Measurements from ENCODE around the gene TMEM147.

GRCh38 chr19:35558400-35559280, 13.2 kb downstream of the TMEM147 start:
- no peak for TF ChIP-seq POLR2A (IDR thresholded peaks at IDR 0.05)
- TF ChIP-seq, protein P1, sequence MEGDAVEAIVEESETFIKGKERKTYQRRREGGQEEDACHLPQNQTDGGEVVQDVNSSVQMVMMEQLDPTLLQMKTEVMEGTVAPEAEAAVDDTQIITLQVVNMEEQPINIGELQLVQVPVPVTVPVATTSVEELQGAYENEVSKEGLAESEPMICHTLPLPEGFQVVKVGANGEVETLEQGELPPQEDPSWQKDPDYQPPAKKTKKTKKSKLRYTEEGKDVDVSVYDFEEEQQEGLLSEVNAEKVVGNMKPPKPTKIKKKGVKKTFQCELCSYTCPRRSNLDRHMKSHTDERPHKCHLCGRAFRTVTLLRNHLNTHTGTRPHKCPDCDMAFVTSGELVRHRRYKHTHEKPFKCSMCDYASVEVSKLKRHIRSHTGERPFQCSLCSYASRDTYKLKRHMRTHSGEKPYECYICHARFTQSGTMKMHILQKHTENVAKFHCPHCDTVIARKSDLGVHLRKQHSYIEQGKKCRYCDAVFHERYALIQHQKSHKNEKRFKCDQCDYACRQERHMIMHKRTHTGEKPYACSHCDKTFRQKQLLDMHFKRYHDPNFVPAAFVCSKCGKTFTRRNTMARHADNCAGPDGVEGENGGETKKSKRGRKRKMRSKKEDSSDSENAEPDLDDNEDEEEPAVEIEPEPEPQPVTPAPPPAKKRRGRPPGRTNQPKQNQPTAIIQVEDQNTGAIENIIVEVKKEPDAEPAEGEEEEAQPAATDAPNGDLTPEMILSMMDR (IDR thresholded peaks at IDR 0.05): no peak
